ENCODE data around the gene COL11A2. TPM values are rescaled to one million over a fixed set of nuclear protein-coding genes. Genes with fewer than 3 reads are reported as not detected.

The COL11A2 gene
- total and polyA plus RNA-seq, 2 experiments from 2014 or later = 1.6 to 2.7 TPM

DNA sequence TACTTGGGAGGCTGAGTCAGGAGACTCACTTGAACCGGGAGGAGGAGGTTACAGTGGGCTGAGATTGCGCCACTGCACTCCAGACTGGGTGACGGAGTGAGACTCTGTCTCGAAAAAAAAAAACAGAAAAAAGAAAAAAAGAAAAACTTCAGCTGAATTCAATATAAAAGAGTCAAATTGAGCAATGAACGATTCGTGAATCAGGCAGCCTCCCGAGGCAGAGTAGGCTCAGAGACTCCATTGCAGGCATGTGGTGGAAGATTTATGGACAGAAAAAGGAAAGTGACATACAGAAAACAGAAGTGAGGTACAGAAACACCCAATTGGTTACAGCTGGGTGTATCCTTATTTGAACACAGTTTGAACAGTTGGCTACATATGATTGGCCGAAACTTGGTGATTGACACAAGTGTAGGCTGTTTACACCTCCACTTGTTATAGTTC is 60.2 kb downstream of the COL11A2 start:
- Mint-ChIP-seq H3K27me3 (ENCODE audit: insufficient read depth, low read depth, poor library complexity) (no peaks in the 10 kb centered on the region), H3K27ac (no peak overlapping the region), H3K4me3 (no peak overlapping the region), H3K9me3 (no peaks in the 10 kb centered on the region; the same call in 2 of the 3 replicates), H3K36me3 (ENCODE audit: low read depth) (peaks cover 50% of the 10 kb centered on the region), H3K4me1 (peaks cover 4% of the 10 kb centered on the region; the same call in 1 of the 3 replicates)
- Histone ChIP-seq H3K27me3 (ENCODE audit: insufficient read depth) (no peaks in the 10 kb centered on the region), H3K4me1 (ENCODE audit: insufficient read depth) (peaks cover 3% of the 10 kb centered on the region; the same call in 1 of the 2 replicates), H3K4me3 (no peak overlapping the region), H2AFZ (no peak overlapping the region), H3K4me2 (no peak overlapping the region), H4K20me1 (replicated peaks; ENCODE audit: insufficient read depth) (peaks cover 18% of the 10 kb centered on the region), H3K9me2 (ENCODE audit: insufficient read depth) (no peaks in the 10 kb centered on the region), H3K36me3 (ENCODE audit: insufficient read depth) (peaks cover 32% of the 10 kb centered on the region), H3K27ac (ENCODE audit: low read depth) (no peak overlapping the region), H3K79me2 (replicated peaks; ENCODE audit: insufficient read depth) (peaks cover 17% of the 10 kb centered on the region), H3F3A (replicated peaks; ENCODE audit: low read depth) (no peaks in the 10 kb centered on the region)
- ATAC-seq (no peak), DNase-seq (ENCODE audit: low spot score) (no peak)
- TF ChIP-seq, protein P1, sequence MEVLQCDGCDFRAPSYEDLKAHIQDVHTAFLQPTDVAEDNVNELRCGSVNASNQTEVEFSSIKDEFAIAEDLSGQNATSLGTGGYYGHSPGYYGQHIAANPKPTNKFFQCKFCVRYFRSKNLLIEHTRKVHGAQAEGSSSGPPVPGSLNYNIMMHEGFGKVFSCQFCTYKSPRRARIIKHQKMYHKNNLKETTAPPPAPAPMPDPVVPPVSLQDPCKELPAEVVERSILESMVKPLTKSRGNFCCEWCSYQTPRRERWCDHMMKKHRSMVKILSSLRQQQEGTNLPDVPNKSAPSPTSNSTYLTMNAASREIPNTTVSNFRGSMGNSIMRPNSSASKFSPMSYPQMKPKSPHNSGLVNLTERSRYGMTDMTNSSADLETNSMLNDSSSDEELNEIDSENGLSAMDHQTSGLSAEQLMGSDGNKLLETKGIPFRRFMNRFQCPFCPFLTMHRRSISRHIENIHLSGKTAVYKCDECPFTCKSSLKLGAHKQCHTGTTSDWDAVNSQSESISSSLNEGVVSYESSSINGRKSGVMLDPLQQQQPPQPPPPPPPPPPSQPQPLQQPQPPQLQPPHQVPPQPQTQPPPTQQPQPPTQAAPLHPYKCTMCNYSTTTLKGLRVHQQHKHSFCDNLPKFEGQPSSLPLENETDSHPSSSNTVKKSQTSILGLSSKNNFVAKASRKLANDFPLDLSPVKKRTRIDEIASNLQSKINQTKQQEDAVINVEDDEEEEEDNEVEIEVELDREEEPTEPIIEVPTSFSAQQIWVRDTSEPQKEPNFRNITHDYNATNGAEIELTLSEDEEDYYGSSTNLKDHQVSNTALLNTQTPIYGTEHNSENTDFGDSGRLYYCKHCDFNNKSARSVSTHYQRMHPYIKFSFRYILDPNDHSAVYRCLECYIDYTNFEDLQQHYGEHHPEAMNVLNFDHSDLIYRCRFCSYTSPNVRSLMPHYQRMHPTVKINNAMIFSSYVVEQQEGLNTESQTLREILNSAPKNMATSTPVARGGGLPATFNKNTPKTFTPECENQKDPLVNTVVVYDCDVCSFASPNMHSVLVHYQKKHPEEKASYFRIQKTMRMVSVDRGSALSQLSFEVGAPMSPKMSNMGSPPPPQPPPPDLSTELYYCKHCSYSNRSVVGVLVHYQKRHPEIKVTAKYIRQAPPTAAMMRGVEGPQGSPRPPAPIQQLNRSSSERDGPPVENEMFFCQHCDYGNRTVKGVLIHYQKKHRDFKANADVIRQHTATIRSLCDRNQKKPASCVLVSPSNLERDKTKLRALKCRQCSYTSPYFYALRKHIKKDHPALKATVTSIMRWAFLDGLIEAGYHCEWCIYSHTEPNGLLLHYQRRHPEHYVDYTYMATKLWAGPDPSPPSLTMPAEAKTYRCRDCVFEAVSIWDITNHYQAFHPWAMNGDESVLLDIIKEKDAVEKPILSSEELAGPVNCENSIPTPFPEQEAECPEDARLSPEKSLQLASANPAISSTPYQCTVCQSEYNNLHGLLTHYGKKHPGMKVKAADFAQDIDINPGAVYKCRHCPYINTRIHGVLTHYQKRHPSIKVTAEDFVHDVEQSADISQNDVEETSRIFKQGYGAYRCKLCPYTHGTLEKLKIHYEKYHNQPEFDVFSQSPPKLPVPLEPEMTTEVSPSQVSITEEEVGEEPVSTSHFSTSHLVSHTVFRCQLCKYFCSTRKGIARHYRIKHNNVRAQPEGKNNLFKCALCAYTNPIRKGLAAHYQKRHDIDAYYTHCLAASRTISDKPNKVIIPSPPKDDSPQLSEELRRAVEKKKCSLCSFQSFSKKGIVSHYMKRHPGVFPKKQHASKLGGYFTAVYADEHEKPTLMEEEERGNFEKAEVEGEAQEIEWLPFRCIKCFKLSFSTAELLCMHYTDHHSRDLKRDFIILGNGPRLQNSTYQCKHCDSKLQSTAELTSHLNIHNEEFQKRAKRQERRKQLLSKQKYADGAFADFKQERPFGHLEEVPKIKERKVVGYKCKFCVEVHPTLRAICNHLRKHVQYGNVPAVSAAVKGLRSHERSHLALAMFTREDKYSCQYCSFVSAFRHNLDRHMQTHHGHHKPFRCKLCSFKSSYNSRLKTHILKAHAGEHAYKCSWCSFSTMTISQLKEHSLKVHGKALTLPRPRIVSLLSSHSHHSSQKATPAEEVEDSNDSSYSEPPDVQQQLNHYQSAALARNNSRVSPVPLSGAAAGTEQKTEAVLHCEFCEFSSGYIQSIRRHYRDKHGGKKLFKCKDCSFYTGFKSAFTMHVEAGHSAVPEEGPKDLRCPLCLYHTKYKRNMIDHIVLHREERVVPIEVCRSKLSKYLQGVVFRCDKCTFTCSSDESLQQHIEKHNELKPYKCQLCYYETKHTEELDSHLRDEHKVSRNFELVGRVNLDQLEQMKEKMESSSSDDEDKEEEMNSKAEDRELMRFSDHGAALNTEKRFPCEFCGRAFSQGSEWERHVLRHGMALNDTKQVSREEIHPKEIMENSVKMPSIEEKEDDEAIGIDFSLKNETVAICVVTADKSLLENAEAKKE (CRISPR knock-in tag; IDR thresholded peaks at IDR 0.05) = no peak
- TF ChIP-seq EZH2 (IDR thresholded peaks at IDR 0.05; ENCODE audit: low read depth, unreplicated experiment) = no peak

DNA sequence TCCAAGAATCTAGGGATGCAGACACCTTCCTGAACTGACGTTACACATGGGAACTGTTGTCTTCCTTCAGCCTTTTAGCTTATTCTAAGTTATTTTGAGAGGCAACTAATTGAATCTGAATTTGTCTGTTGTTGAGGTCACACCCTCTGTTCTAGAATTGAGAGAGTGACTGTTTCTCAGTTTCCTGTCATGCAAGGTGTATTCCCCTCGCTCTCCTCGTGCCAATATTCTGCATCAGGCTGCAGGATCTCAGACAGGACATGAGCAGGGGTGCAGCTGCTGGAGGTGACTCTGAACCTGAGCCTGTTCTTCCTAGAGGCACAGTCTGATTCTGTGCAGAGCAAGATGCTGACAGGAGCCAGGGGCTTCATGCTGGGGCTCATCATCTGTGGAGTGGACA is 63.9 kb downstream of the COL11A2 start:
- H3K4me3 Mint-ChIP-seq = no peak overlapping the region
- peaks cover 49% of the 10 kb centered on the region for H3K79me2 ChIP-seq (replicated peaks; ENCODE audit: insufficient read depth)
- peaks cover 23% of the 10 kb centered on the region for H4K20me1 ChIP-seq (replicated peaks; ENCODE audit: insufficient read depth)
- H2AFZ ChIP-seq = no peak overlapping the region
- H3K27me3 ChIP-seq (ENCODE audit: insufficient read depth) = no peaks in the 10 kb centered on the region
- peaks cover 11% of the 10 kb centered on the region for H3K4me1 Mint-ChIP-seq
- H3K4me3 ChIP-seq = no peak overlapping the region
- peaks cover 12% of the 10 kb centered on the region for H3K4me1 ChIP-seq (ENCODE audit: insufficient read depth)
- H3K36me3 ChIP-seq (ENCODE audit: insufficient read depth) = peaks cover 43% of the 10 kb centered on the region
- peaks cover 84% of the 10 kb centered on the region for H3K36me3 Mint-ChIP-seq (ENCODE audit: low read depth)
- DNase-seq (ENCODE audit: low spot score) = no peak
- 0 out of 2 replicates have a peak, but pooled peaks cover 7% of the 10 kb centered on the region for H3F3A ChIP-seq (replicated peaks; ENCODE audit: low read depth)
- H3K27me3 Mint-ChIP-seq (ENCODE audit: insufficient read depth, low read depth, poor library complexity) = peaks cover 9% of the 10 kb centered on the region
- H3K27ac Mint-ChIP-seq = no peak overlapping the region
- ATAC-seq = no peak
- H3K4me2 ChIP-seq = no peak overlapping the region
- H3K9me2 ChIP-seq (ENCODE audit: insufficient read depth) = no peaks in the 10 kb centered on the region
- H3K9me3 Mint-ChIP-seq = peaks cover 29% of the 10 kb centered on the region
- H3K27ac ChIP-seq (ENCODE audit: low read depth) = no peak overlapping the region
- TF ChIP-seq, protein P2, sequence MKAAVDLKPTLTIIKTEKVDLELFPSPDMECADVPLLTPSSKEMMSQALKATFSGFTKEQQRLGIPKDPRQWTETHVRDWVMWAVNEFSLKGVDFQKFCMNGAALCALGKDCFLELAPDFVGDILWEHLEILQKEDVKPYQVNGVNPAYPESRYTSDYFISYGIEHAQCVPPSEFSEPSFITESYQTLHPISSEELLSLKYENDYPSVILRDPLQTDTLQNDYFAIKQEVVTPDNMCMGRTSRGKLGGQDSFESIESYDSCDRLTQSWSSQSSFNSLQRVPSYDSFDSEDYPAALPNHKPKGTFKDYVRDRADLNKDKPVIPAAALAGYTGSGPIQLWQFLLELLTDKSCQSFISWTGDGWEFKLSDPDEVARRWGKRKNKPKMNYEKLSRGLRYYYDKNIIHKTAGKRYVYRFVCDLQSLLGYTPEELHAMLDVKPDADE (IDR thresholded peaks at IDR 0.05) = no peak
- TF ChIP-seq, protein P3, sequence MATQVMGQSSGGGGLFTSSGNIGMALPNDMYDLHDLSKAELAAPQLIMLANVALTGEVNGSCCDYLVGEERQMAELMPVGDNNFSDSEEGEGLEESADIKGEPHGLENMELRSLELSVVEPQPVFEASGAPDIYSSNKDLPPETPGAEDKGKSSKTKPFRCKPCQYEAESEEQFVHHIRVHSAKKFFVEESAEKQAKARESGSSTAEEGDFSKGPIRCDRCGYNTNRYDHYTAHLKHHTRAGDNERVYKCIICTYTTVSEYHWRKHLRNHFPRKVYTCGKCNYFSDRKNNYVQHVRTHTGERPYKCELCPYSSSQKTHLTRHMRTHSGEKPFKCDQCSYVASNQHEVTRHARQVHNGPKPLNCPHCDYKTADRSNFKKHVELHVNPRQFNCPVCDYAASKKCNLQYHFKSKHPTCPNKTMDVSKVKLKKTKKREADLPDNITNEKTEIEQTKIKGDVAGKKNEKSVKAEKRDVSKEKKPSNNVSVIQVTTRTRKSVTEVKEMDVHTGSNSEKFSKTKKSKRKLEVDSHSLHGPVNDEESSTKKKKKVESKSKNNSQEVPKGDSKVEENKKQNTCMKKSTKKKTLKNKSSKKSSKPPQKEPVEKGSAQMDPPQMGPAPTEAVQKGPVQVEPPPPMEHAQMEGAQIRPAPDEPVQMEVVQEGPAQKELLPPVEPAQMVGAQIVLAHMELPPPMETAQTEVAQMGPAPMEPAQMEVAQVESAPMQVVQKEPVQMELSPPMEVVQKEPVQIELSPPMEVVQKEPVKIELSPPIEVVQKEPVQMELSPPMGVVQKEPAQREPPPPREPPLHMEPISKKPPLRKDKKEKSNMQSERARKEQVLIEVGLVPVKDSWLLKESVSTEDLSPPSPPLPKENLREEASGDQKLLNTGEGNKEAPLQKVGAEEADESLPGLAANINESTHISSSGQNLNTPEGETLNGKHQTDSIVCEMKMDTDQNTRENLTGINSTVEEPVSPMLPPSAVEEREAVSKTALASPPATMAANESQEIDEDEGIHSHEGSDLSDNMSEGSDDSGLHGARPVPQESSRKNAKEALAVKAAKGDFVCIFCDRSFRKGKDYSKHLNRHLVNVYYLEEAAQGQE (IDR thresholded peaks at IDR 0.05; ENCODE audit: unreplicated experiment) = no peak
- no peak for TF ChIP-seq ZNF331 (CRISPR knock-in tag; IDR thresholded peaks at IDR 0.05; ENCODE audit: low read depth)
- no peak for TF ChIP-seq CREB1 (CRISPR knock-in tag; IDR thresholded peaks at IDR 0.05; ENCODE audit: low read depth)
- TF ChIP-seq POLR2AphosphoS5 (IDR thresholded peaks at IDR 0.05; ENCODE audit: low read depth) = no peak
- TF ChIP-seq JUNB (IDR thresholded peaks at IDR 0.05; ENCODE audit: unreplicated experiment) = no peak
- no peak for TF ChIP-seq EZH2phosphoT487 (IDR thresholded peaks at IDR 0.05; ENCODE audit: unreplicated experiment)
- no peak for TF ChIP-seq STAT1 (IDR thresholded peaks at IDR 0.05; ENCODE audit: unreplicated experiment)

All from GM23338 (cell line).